Measurements from ENCODE around the gene HDAC8.

Gene HDAC8

GRCh38 chrX:72349190-72349589 lies 223.5 kb downstream of the HDAC8 start:
- DNase-seq (ENCODE audit: low read depth): no peak
- TF ChIP-seq CTCF (conservative IDR thresholded peaks at IDR 0.05; ENCODE audit: low read depth, low read length): no peak
- H3K4me3 ChIP-seq (ENCODE audit: low read length): no peak overlapping the region

- no peak for TF ChIP-seq CTCF (conservative IDR thresholded peaks at IDR 0.05; ENCODE audit: low read depth, low read length)
- DNase-seq (ENCODE audit: low read depth): no peak
- no peak overlapping the region for H3K4me3 ChIP-seq (ENCODE audit: low read length)
Measured at GRCh38 chrX:72348247-72348979, 224.2 kb downstream of the HDAC8 start.

- H3K4me3 ChIP-seq (ENCODE audit: low read length): no peak overlapping the region
- no peak for DNase-seq (ENCODE audit: low read depth)
- no peak for TF ChIP-seq CTCF (conservative IDR thresholded peaks at IDR 0.05; ENCODE audit: low read depth, low read length)
Measured at GRCh38 chrX:72347366-72347765, 225.3 kb downstream of the HDAC8 start.

GRCh38 chrX:72346302-72346949 lies 226.2 kb downstream of the HDAC8 start:
- H3K4me3 ChIP-seq (ENCODE audit: low read length): no peak overlapping the region
- TF ChIP-seq CTCF (conservative IDR thresholded peaks at IDR 0.05; ENCODE audit: low read depth, low read length): no peak
- no peak for DNase-seq (ENCODE audit: low read depth)

GRCh38 chrX:72340626-72341025 lies 232.0 kb downstream of the HDAC8 start:
- no peak overlapping the region for H3K4me3 ChIP-seq (ENCODE audit: low read length)
- DNase-seq (ENCODE audit: low read depth): no peak
- no peak for TF ChIP-seq CTCF (conservative IDR thresholded peaks at IDR 0.05; ENCODE audit: low read depth, low read length)

- H3K4me3 ChIP-seq (ENCODE audit: low read length): no peak overlapping the region
- DNase-seq (ENCODE audit: low read depth): no peak
- TF ChIP-seq CTCF (conservative IDR thresholded peaks at IDR 0.05; ENCODE audit: low read depth, low read length): no peak
Measured at GRCh38 chrX:72340041-72340440, 232.6 kb downstream of the HDAC8 start.

GRCh38 chrX:72330131-72330530 lies 242.5 kb downstream of the HDAC8 start:
- H3K4me3 ChIP-seq (ENCODE audit: low read length): no peak overlapping the region
- no peak for TF ChIP-seq CTCF (conservative IDR thresholded peaks at IDR 0.05; ENCODE audit: low read depth, low read length)
- no peak for DNase-seq (ENCODE audit: low read depth)

Measured in retinal pigment epithelial cell (primary cell).